D341Med (cell line): ENCODE measurements around the gene PGAM2.

ENCODE experiments used
- DNase-seq: peaks from one replicate; pipeline ENCODE4 v3.0.0; 2012; ENCODE audit warnings: low spot score

PGAM2 gene

GRCh38 chr7:44064791-44065430, 456 bp downstream of the PGAM2 start:
- DNase-seq: no peak

- DNase-seq: no peak
Measured at GRCh38 chr7:44063894-44064651, 1.3 kb downstream of the PGAM2 start.

GRCh38 chr7:44063547-44063893, 1.8 kb downstream of the PGAM2 start:
- DNase-seq: no peak

- DNase-seq: peak; percentile 17
Measured at GRCh38 chr7:44062903-44063295, 2.5 kb downstream of the PGAM2 start.

GRCh38 chr7:44062180-44062902, 3.0 kb downstream of the PGAM2 start:
- DNase-seq: peak; percentile 14

GRCh38 chr7:44061645-44062179, 3.7 kb downstream of the PGAM2 start:
- DNase-seq: no peak

- no peak for DNase-seq
Measured at GRCh38 chr7:44060948-44061644, 4.3 kb downstream of the PGAM2 start.

GRCh38 chr7:44060091-44060947, 5.0 kb downstream of the PGAM2 start:
- no peak for DNase-seq

- DNase-seq: no peak
Measured at GRCh38 chr7:44059219-44060090, 5.9 kb downstream of the PGAM2 start.

GRCh38 chr7:44058759-44059218, 6.6 kb downstream of the PGAM2 start:
- DNase-seq: no peak

GRCh38 chr7:44057849-44058758, 7.3 kb downstream of the PGAM2 start:
- no peak for DNase-seq

GRCh38 chr7:44057181-44057848, 8.1 kb downstream of the PGAM2 start:
- no peak for DNase-seq

GRCh38 chr7:44056681-44057080, 8.7 kb downstream of the PGAM2 start:
- no peak for DNase-seq

GRCh38 chr7:44052771-44053365, 12.5 kb downstream of the PGAM2 start:
- peak; percentile 14 for DNase-seq

- no peak for DNase-seq
Measured at GRCh38 chr7:44051611-44052220, 13.7 kb downstream of the PGAM2 start.

GRCh38 chr7:44050915-44051560, 14.3 kb downstream of the PGAM2 start:
- no peak for DNase-seq
